HepG2 (cell line): ENCODE measurements around the gene PCGF3. TPM values are rescaled to one million over a fixed set of nuclear protein-coding genes. Genes with fewer than 3 reads are reported as not detected.

ENCODE experiments used
- AHDC1 ChIP-seq: sonication (generic); formaldehyde crosslinking; IDR thresholded peaks from 2 replicates; pipeline ENCODE4 v1.5.1; 2020; ENCODE audit warnings: mild to moderate bottlenecking, missing genetic modification reagents, borderline replicate concordance
- CSRNP1 ChIP-seq: sonication (generic); formaldehyde crosslinking; IDR thresholded peaks from 2 replicates; pipeline ENCODE4 v1.8.1; 2023; ENCODE audit warnings: mild to moderate bottlenecking, missing genetic modification reagents
- HNRNPL ChIP-seq: fragments of 200-400 bp; formaldehyde crosslinking; IDR thresholded peaks from 2 replicates; pipeline ENCODE4 v1.6.1; 2017; ENCODE audit warnings: mild to moderate bottlenecking, low read depth, low read length
- ISX ChIP-seq: sonication (generic); formaldehyde crosslinking; conservative IDR thresholded peaks from 2 replicates; pipeline ENCODE4 v1.5.0; 2020; ENCODE audit warnings: missing genetic modification reagents
- NCOA1 ChIP-seq: sonication (generic); formaldehyde crosslinking; IDR thresholded peaks from 2 replicates; pipeline ENCODE4 v1.9.0; 2021; ENCODE audit warnings: missing genetic modification reagents
- RAD51 ChIP-seq: fragments of 450-650 bp; IDR thresholded peaks from 2 replicates; pipeline ENCODE4 v1.6.1; 2016; ENCODE audit warnings: borderline replicate concordance
- SUZ12 ChIP-seq: fragments of 150-350 bp; IDR thresholded peaks from 2 replicates; pipeline ENCODE4 v1.6.1; 2014; ENCODE audit warnings: low read depth, low read length
- TBL1XR1 ChIP-seq: fragments of 150-350 bp; IDR thresholded peaks from 2 replicates; pipeline ENCODE4 v1.6.1; 2014; ENCODE audit warnings: borderline replicate concordance, low read length; ENCODE audit not compliant: partially characterized antibody
- TGIF2 ChIP-seq: IDR thresholded peaks from 2 replicates; pipeline ENCODE4 v1.6.1; 2016; ENCODE audit warnings: control low read depth, missing compliant biosample characterization
- TRIM22 ChIP-seq: fragments of 450-650 bp; IDR thresholded peaks from 2 replicates; pipeline ENCODE4 v1.6.1; 2017
- YY1 ChIP-seq: IDR thresholded peaks from 2 replicates; pipeline ENCODE4 v1.6.1; 2011; ENCODE audit warnings: low read length, low read depth, moderate library complexity, mild to moderate bottlenecking; ENCODE audit not compliant: insufficient read depth, insufficient replicate concordance
- ZKSCAN5 ChIP-seq: sonication (generic); formaldehyde crosslinking; IDR thresholded peaks from 2 replicates; pipeline ENCODE4 v1.5.1; 2020; ENCODE audit warnings: mild to moderate bottlenecking, missing genetic modification reagents
- ZNF12 ChIP-seq: sonication (generic); formaldehyde crosslinking; IDR thresholded peaks from 2 replicates; pipeline ENCODE4 v1.5.0; 2020; ENCODE audit warnings: missing genetic modification reagents
- ZNF143 ChIP-seq: sonication (generic); formaldehyde crosslinking; IDR thresholded peaks from 2 replicates; pipeline ENCODE4 v1.4.0; 2020; ENCODE audit warnings: missing genetic modification reagents
- ZNF460 ChIP-seq: sonication (generic); formaldehyde crosslinking; IDR thresholded peaks from 2 replicates; pipeline ENCODE4 v1.5.1; 2020; ENCODE audit warnings: missing genetic modification reagents, mild to moderate bottlenecking, borderline replicate concordance
- ZNF788 ChIP-seq: sonication (generic); formaldehyde crosslinking; IDR thresholded peaks from 2 replicates; pipeline ENCODE4 v1.5.0; 2020; ENCODE audit warnings: mild to moderate bottlenecking, missing genetic modification reagents, borderline replicate concordance
- ZNF850 ChIP-seq: sonication (generic); formaldehyde crosslinking; conservative IDR thresholded peaks from 2 replicates; pipeline ENCODE4 v1.9.0; 2021; ENCODE audit warnings: mild to moderate bottlenecking, missing genetic modification reagents
- polyA plus RNA-seq, 8 experiments: library from polyadenylated mRNA; depleted of rRNA in 3 of 8; stranded (reverse) in 7 of 8; unstranded in 1 of 8; fragments of >200 nt; fragmentation: Illumina TruSeq in 4 of 8; extraction: Trizol in 4 of 8; gene quantifications; 2 replicates each; pipeline versions ENCODE4 v1.2.1 to v1.2.3, GENCODE V29; 2011 to 2016; ENCODE audit warnings: low read depth in 4 of 8, missing spikeins in 1 of 8, mixed read lengths in 1 of 8; ENCODE audit not compliant: insufficient read depth in 1 of 8
- total RNA-seq, 5 experiments: library from RNA; depleted of rRNA; stranded (reverse); fragments of >200 nt; fragmentation: Illumina TruSeq; extraction: Trizol; gene quantifications; 2 replicates each; pipeline ENCODE4 v1.2.3, GENCODE V29; 2016; ENCODE audit warnings: low read depth in 1 of 5

PCGF3 gene
- total and polyA plus RNA-seq, 2 of the 13 experiments (the other 11 are each of a cell fraction or from before 2014, with no cell fraction given), result 28.6 to 66.2 TPM

- TF ChIP-seq CSRNP1 (CRISPR knock-in tag), result no peak
- no peak for TF ChIP-seq ZNF850
- TF ChIP-seq ZNF143 (CRISPR knock-in tag), result no peak
- TF ChIP-seq ZKSCAN5, result no peak
- no peak for TF ChIP-seq ZNF460 (CRISPR knock-in tag)
- TF ChIP-seq TGIF2 (CRISPR knock-in tag), result peak; percentile 70
- peak; percentile 72; the same call in 1 of the 2 replicates for TF ChIP-seq ZNF788 (CRISPR knock-in tag)
- TF ChIP-seq TBL1XR1, result no peak
- no peak for TF ChIP-seq AHDC1 (CRISPR knock-in tag)
- TF ChIP-seq NCOA1 (CRISPR knock-in tag), result no peak
- TF ChIP-seq YY1, result peak; percentile 51
- TF ChIP-seq ISX (CRISPR knock-in tag), result no peak
- no peak for TF ChIP-seq ZNF12 (CRISPR knock-in tag)
- no peak for TF ChIP-seq SUZ12
- no peak for TF ChIP-seq TRIM22
- peak; percentile 90 for TF ChIP-seq HNRNPL
- no peak for TF ChIP-seq RAD51
These were observed 21.5 kb upstream of the PCGF3 start (continued) for GRCh38 chr4:683982-684622.
